Measurements from ENCODE around the gene DOCK4. TPM values are rescaled to one million over a fixed set of nuclear protein-coding genes. Genes with fewer than 3 reads are reported as not detected.

The DOCK4 gene
- polyA plus RNA-seq, 4 donors, result 16.9 to 29.9 (median 21.1) TPM

- DNase-seq (ENCODE audit: low read depth in 4 of 4, low spot score in 2 of 4), result no peak
Observed at GRCh38 chr7:112224186-112224585, 18.0 kb upstream of the DOCK4 start.

- DNase-seq (ENCODE audit: low read depth in 4 of 4, low spot score in 2 of 4), result no peak
Observed at GRCh38 chr7:112223310-112223709, 17.1 kb upstream of the DOCK4 start.

GRCh38 chr7:112220877-112221434 is 14.8 kb upstream of the DOCK4 start:
- DNase-seq (ENCODE audit: low read depth in 4 of 4, low spot score in 2 of 4), result no peak

- no peak for DNase-seq (ENCODE audit: low read depth in 4 of 4, low spot score in 2 of 4)
Observed at GRCh38 chr7:112215787-112216186, 9.6 kb upstream of the DOCK4 start.

- no peak for DNase-seq (ENCODE audit: low read depth in 4 of 4, low spot score in 2 of 4)
Observed at GRCh38 chr7:112214883-112215282, 8.7 kb upstream of the DOCK4 start.

GRCh38 chr7:112214268-112214667 is 8.1 kb upstream of the DOCK4 start:
- DNase-seq (ENCODE audit: low read depth in 4 of 4, low spot score in 2 of 4), result no peak

GRCh38 chr7:112213735-112214134 is 7.5 kb upstream of the DOCK4 start:
- no peak for DNase-seq (ENCODE audit: low read depth in 4 of 4, low spot score in 2 of 4)

- DNase-seq (ENCODE audit: low read depth in 4 of 4, low spot score in 2 of 4), result no peak
Observed at GRCh38 chr7:112212571-112212970, 6.4 kb upstream of the DOCK4 start.

GRCh38 chr7:112211348-112211907 is 5.2 kb upstream of the DOCK4 start:
- no peak for DNase-seq (ENCODE audit: low read depth in 4 of 4, low spot score in 2 of 4)

- DNase-seq (ENCODE audit: low read depth in 4 of 4, low spot score in 2 of 4), result no peak
Observed at GRCh38 chr7:112207765-112208164, 1.6 kb upstream of the DOCK4 start.

- DNase-seq (ENCODE audit: low read depth in 4 of 4, low spot score in 2 of 4), result no peak
Observed at GRCh38 chr7:112206991-112207592, 893 bp upstream of the DOCK4 start.

- DNase-seq (ENCODE audit: low read depth in 4 of 4, low spot score in 2 of 4), result peak; percentile 53 to 77 (median 64)
Observed at GRCh38 chr7:112205343-112206237, 609 bp downstream of the DOCK4 start.

- peak in 1 of 4 donors; percentile 58 for DNase-seq (ENCODE audit: low read depth in 4 of 4, low spot score in 2 of 4)
Observed at GRCh38 chr7:112204499-112205342, 1.5 kb downstream of the DOCK4 start.

- no peak for DNase-seq (ENCODE audit: low read depth in 4 of 4, low spot score in 2 of 4)
Observed at GRCh38 chr7:112203365-112203739, 2.8 kb downstream of the DOCK4 start.

GRCh38 chr7:112202816-112203215 is 3.4 kb downstream of the DOCK4 start:
- DNase-seq (ENCODE audit: low read depth in 4 of 4, low spot score in 2 of 4), result no peak

GRCh38 chr7:112201839-112202238 is 4.4 kb downstream of the DOCK4 start:
- no peak for DNase-seq (ENCODE audit: low read depth in 4 of 4, low spot score in 2 of 4)

- no peak for DNase-seq (ENCODE audit: low read depth in 4 of 4, low spot score in 2 of 4)
Observed at GRCh38 chr7:112201411-112201810, 4.8 kb downstream of the DOCK4 start.

- DNase-seq (ENCODE audit: low read depth in 4 of 4, low spot score in 2 of 4), result no peak
Observed at GRCh38 chr7:112199672-112200071, 6.5 kb downstream of the DOCK4 start.

- no peak for DNase-seq (ENCODE audit: low read depth in 4 of 4, low spot score in 2 of 4)
Observed at GRCh38 chr7:112199035-112199655, 7.1 kb downstream of the DOCK4 start.

- no peak for DNase-seq (ENCODE audit: low read depth in 4 of 4, low spot score in 2 of 4)
Observed at GRCh38 chr7:112197322-112197721, 8.9 kb downstream of the DOCK4 start.
